H1 (cell line): ENCODE results near the gene OMP. TPM values are rescaled to one million over a fixed set of nuclear protein-coding genes. Genes with fewer than 3 reads are reported as not detected.

ENCODE experiments used
- CTCF ChIA-PET: fragments of 300-600 bp; sonication (Branson Sonifier 250); formaldehyde crosslinking; loops from one replicate; lab custom pipeline; 2021; ENCODE audit not compliant: partially characterized antibody; lab: Charles Lee
- POLR2A ChIA-PET: fragments of 300-600 bp; sonication (Branson Sonifier 250); formaldehyde crosslinking; loops from one replicate; lab custom pipeline; 2021; ENCODE audit warnings: inconsistent platforms; ENCODE audit not compliant: partially characterized antibody; lab: Charles Lee
- DNase-seq, 2 experiments: peaks; one replicate each; pipeline versions ENCODE4 v3.0.0 to v3.0.0-alpha.2; 2010 to 2022; ENCODE audit warnings: low spot score in 2 of 2, low read depth in 1 of 2, mixed read lengths in 1 of 2
- FAIRE-seq: peaks from 2 replicates; lab custom pipeline; 2011; peaks lifted over from hg19 to GRCh38; lab: Jason Lieb, UNC
- H2AFZ ChIP-seq: 2 replicates; pipeline ENCODE4 v1.8.1; 2012; ENCODE audit warnings: low read length, inconsistent platforms
- H2AK5ac ChIP-seq: 2 replicates; pipeline ENCODE4 v1.6.1; 2013; ENCODE audit warnings: low read depth, low read length
- H2BK120ac ChIP-seq: replicated peaks from 2 replicates; pipeline ENCODE3; 2013; ENCODE audit warnings: low read depth, low read length, inconsistent platforms
- H2BK12ac ChIP-seq: 2 replicates; pipeline ENCODE4 v1.6.1; 2013; ENCODE audit warnings: low read depth, low read length
- H2BK15ac ChIP-seq: 2 replicates; pipeline ENCODE4 v1.6.1; 2013; ENCODE audit warnings: low read length
- H2BK20ac ChIP-seq: 2 replicates; pipeline ENCODE4 v1.6.1; 2013; ENCODE audit warnings: low read length
- H2BK5ac ChIP-seq: 2 replicates; pipeline ENCODE4 v1.6.1; 2013; ENCODE audit warnings: low read depth, low read length
- H3K14ac ChIP-seq: 2 replicates; pipeline ENCODE4 v1.6.1; 2013; ENCODE audit warnings: inconsistent platforms; ENCODE audit not compliant: insufficient read length
- H3K18ac ChIP-seq: 2 replicates; pipeline ENCODE4 v1.6.1; 2013; ENCODE audit warnings: low read length; ENCODE audit errors: extremely low read depth
- H3K23ac ChIP-seq: 2 replicates; pipeline ENCODE4 v1.6.1; 2013; ENCODE audit warnings: inconsistent platforms; ENCODE audit not compliant: insufficient read length
- H3K23me2 ChIP-seq: 2 replicates; pipeline ENCODE4 v1.6.1; 2013; ENCODE audit warnings: low read depth, low read length
- H3K27ac ChIP-seq: 2 replicates; pipeline ENCODE4 v1.6.1; 2011; ENCODE audit warnings: low read depth, low read length, inconsistent platforms
- H3K27me3 ChIP-seq, 4 experiments: replicated peaks in 1 of 4; 1 replicate in 1 of 4; 2 replicates in 3 of 4; pipeline versions ENCODE4 v1.6.1 to v1.8.1; 2011 to 2013; ENCODE audit warnings: low read length in 3 of 4, mild to moderate bottlenecking in 3 of 4, inconsistent platforms in 2 of 4, mixed read lengths in 2 of 4, moderate library complexity in 1 of 4; ENCODE audit not compliant: control insufficient read depth in 3 of 4, insufficient read depth in 3 of 4; ENCODE audit errors: extremely low read depth in 1 of 4
- H3K36me3 ChIP-seq, 4 experiments: 2 replicates each; pipeline versions ENCODE4 v1.6.1 to v1.8.1; 2011 to 2013; ENCODE audit warnings: mild to moderate bottlenecking in 4 of 4, low read length in 3 of 4, moderate library complexity in 2 of 4, control low read depth in 1 of 4, inconsistent platforms in 1 of 4; ENCODE audit not compliant: insufficient read depth in 4 of 4, control insufficient read depth in 2 of 4
- H3K4ac ChIP-seq: replicated peaks from 2 replicates; pipeline ENCODE3; 2013; ENCODE audit warnings: low read length, low read depth, mixed read lengths, inconsistent platforms; ENCODE audit not compliant: insufficient read length
- H3K4me1 ChIP-seq, 4 experiments: replicated peaks in 1 of 4; 1 replicate in 1 of 4; 2 replicates in 3 of 4; pipeline versions ENCODE4 v1.6.1 to v1.8.1; 2011 to 2013; ENCODE audit warnings: low read length in 3 of 4, inconsistent platforms in 2 of 4, mixed read lengths in 1 of 4; ENCODE audit not compliant: insufficient read depth in 4 of 4, control insufficient read depth in 3 of 4
- H3K4me2 ChIP-seq, 2 experiments: 2 replicates each; pipeline versions ENCODE4 v1.6.1 to v1.8.1; 2011 to 2013; ENCODE audit warnings: low read depth in 2 of 2, low read length in 2 of 2, control low read depth in 1 of 2, inconsistent platforms in 1 of 2, mild to moderate bottlenecking in 1 of 2; ENCODE audit not compliant: insufficient read depth in 1 of 2
- H3K4me3 ChIP-seq, 4 experiments: fragments of 200-600, 300-600 bp in 1 of 4; sonication (generic), shearing (Covaris generic), sonication (Bioruptor Twin) in 1 of 4; 2 replicates each; pipeline versions ENCODE4 v1.5.1 to v1.8.1; 2011 to 2016; ENCODE audit warnings: low read length in 4 of 4, low read depth in 3 of 4, control low read depth in 2 of 4, inconsistent platforms in 2 of 4, mild to moderate bottlenecking in 2 of 4, mixed read lengths in 1 of 4, moderate library complexity in 1 of 4; ENCODE audit not compliant: insufficient read depth in 2 of 4; ENCODE audit errors: extremely low read depth in 1 of 4
- H3K56ac ChIP-seq: replicated peaks from 2 replicates; pipeline ENCODE3; 2013; ENCODE audit warnings: low read depth, mild to moderate bottlenecking, mixed read lengths, low read length, inconsistent platforms; ENCODE audit not compliant: insufficient read length
- H3K79me1 ChIP-seq: 2 replicates; pipeline ENCODE4 v1.6.1; 2013; ENCODE audit warnings: low read depth, low read length, control low read depth
- H3K79me2 ChIP-seq, 2 experiments: 2 replicates each; pipeline versions ENCODE4 v1.6.1 to v1.8.1; 2012 to 2013; ENCODE audit warnings: low read length in 2 of 2, mild to moderate bottlenecking in 2 of 2, inconsistent platforms in 1 of 2; ENCODE audit not compliant: insufficient read depth in 2 of 2, control insufficient read depth in 1 of 2
- H3K9ac ChIP-seq, 4 experiments: replicated peaks in 1 of 4; 1 replicate in 1 of 4; 2 replicates in 3 of 4; pipeline versions ENCODE4 v1.6.1 to v1.8.1; 2011 to 2013; ENCODE audit warnings: low read depth in 3 of 4, low read length in 3 of 4, control low read depth in 2 of 4, mild to moderate bottlenecking in 2 of 4, moderate library complexity in 2 of 4, inconsistent platforms in 1 of 4; ENCODE audit errors: extremely low read depth in 1 of 4
- H3K9me3 ChIP-seq, 2 experiments: 2 replicates each; pipeline versions ENCODE4 v1.6.1 to v1.8.1; 2012 to 2013; ENCODE audit warnings: mild to moderate bottlenecking in 2 of 2, moderate library complexity in 2 of 2, control low read depth in 1 of 2, inconsistent platforms in 1 of 2, low read depth in 1 of 2, low read length in 1 of 2, mixed read lengths in 1 of 2; ENCODE audit not compliant: insufficient read depth in 2 of 2
- H4K20me1 ChIP-seq, 2 experiments: replicated peaks in 1 of 2; 2 replicates each; pipeline versions ENCODE3 to v1.8.1; 2011 to 2013; ENCODE audit warnings: inconsistent platforms in 2 of 2, low read length in 2 of 2, mild to moderate bottlenecking in 1 of 2; ENCODE audit not compliant: insufficient read depth in 2 of 2, control insufficient read depth in 1 of 2
- H4K5ac ChIP-seq: 2 replicates; pipeline ENCODE4 v1.6.1; 2013; ENCODE audit warnings: low read length, low read depth, mixed read lengths, inconsistent platforms; ENCODE audit not compliant: insufficient read length
- H4K8ac ChIP-seq: 2 replicates; pipeline ENCODE4 v1.8.0; 2013; ENCODE audit warnings: mild to moderate bottlenecking, moderate library complexity, low read length, inconsistent platforms; ENCODE audit not compliant: insufficient read depth; ENCODE audit errors: extremely low read depth
- H4K91ac ChIP-seq: replicated peaks from 2 replicates; pipeline ENCODE3; 2013; ENCODE audit warnings: low read length, mixed read lengths, inconsistent platforms; ENCODE audit not compliant: insufficient read length
- BACH1 ChIP-seq: IDR thresholded peaks from 2 replicates; pipeline ENCODE4 v1.6.1; 2012; ENCODE audit warnings: low read length, improper control_type of control experiment
- BRCA1 ChIP-seq: IDR thresholded peaks from 2 replicates; pipeline ENCODE4 v1.6.1; 2012; ENCODE audit warnings: low read depth, low read length, improper control_type of control experiment
- CHD1 ChIP-seq: IDR thresholded peaks from 2 replicates; pipeline ENCODE4 v1.6.1; 2012; ENCODE audit warnings: low read depth, low read length, improper control_type of control experiment
- CREB1 ChIP-seq: IDR thresholded peaks from 2 replicates; pipeline ENCODE4 v1.6.1; 2012; ENCODE audit warnings: inconsistent platforms
- EP300 ChIP-seq, 2 experiments: IDR thresholded peaks; 1 replicate in 1 of 2; 2 replicates in 1 of 2; pipeline ENCODE4 v1.6.1; 2011 to 2012; ENCODE audit warnings: low read depth in 2 of 2, low read length in 2 of 2, mild to moderate bottlenecking in 2 of 2, borderline replicate concordance in 1 of 2, inconsistent platforms in 1 of 2, moderate library complexity in 1 of 2
- EZH2 ChIP-seq: fragments of 200-600 bp; sonication (generic); IDR thresholded peaks from 2 replicates; pipeline ENCODE4 v1.7.1; 2012; ENCODE audit warnings: low read depth, mild to moderate bottlenecking, moderate library complexity, low read length, inconsistent platforms; ENCODE audit not compliant: severe bottlenecking
- FOSL1 ChIP-seq: IDR thresholded peaks from 2 replicates; pipeline ENCODE4 v1.6.1; 2011; ENCODE audit warnings: mild to moderate bottlenecking, low read depth, low read length, moderate library complexity; ENCODE audit not compliant: insufficient read depth
- JUND ChIP-seq: IDR thresholded peaks from 2 replicates; pipeline ENCODE4 v1.6.1; 2011; ENCODE audit warnings: mild to moderate bottlenecking, improper control_type of control experiment, low read length
- KDM4A ChIP-seq: IDR thresholded peaks from one replicate; pipeline ENCODE4 v1.7.1; 2012; ENCODE audit warnings: low read depth, mild to moderate bottlenecking, moderate library complexity, low read length, inconsistent platforms; ENCODE audit not compliant: severe bottlenecking
- KDM5A ChIP-seq: fragments of 200-600 bp; IDR thresholded peaks from 2 replicates; pipeline ENCODE4 v1.7.1; 2012; ENCODE audit warnings: mild to moderate bottlenecking, low read length, inconsistent platforms, mixed read lengths
- NANOG ChIP-seq: IDR thresholded peaks from 2 replicates; pipeline ENCODE4 v1.6.1; 2011; ENCODE audit warnings: low read length, low read depth, mild to moderate bottlenecking, inconsistent platforms; ENCODE audit not compliant: insufficient read depth, poor library complexity, severe bottlenecking
- SIX5 ChIP-seq: IDR thresholded peaks from 2 replicates; pipeline ENCODE4 v1.6.1; 2011; ENCODE audit warnings: mild to moderate bottlenecking, low read depth, low read length
- SP1 ChIP-seq: IDR thresholded peaks from 2 replicates; pipeline ENCODE4 v1.6.1; 2011; ENCODE audit warnings: low read depth, low read length
- SP4 ChIP-seq: IDR thresholded peaks from 2 replicates; pipeline ENCODE4 v1.6.1; 2012; ENCODE audit warnings: low read length, inconsistent platforms
- WGBS, 2 experiments: shearing (Covaris generic) in 1 of 2; methylation state at CpG; one replicate each; pipeline versions ENCODE4 v1.1.6 to v1.1.7; 2013 to 2015; ENCODE audit warnings: low lambda C conversion rate in 2 of 2, mixed read lengths in 2 of 2, inconsistent platforms in 1 of 2, low coverage in 1 of 2, missing lambda C conversion rate in 1 of 2; ENCODE audit not compliant: insufficient replicate concordance in 2 of 2, insufficient coverage in 1 of 2, insufficient read length in 1 of 2; ENCODE audit errors: extremely low coverage in 1 of 2, missing lambda C conversion rate in 1 of 2; 5-methylcytosine and 5-hydroxymethylcytosine counted together
- polyA plus RNA-seq, 7 experiments: library from polyadenylated mRNA; depleted of rRNA in 3 of 7; stranded (reverse) in 5 of 7; unstranded in 2 of 7; fragments of >200 nt in 5 of 7; fragments of 200-250 nt in 2 of 7; gene quantifications; 1 replicate in 5 of 7; 2 replicates in 1 of 7; 4 replicates in 1 of 7; pipeline versions ENCODE4 v1.2.1 to v1.2.3, GENCODE V29; 2011 to 2013; ENCODE audit warnings: missing spikeins in 2 of 7, mixed read lengths in 2 of 7
- total RNA-seq: library from RNA; stranded (reverse); fragmentation: NEBNext Ultra II Directional; extraction: Animal tissue kit (Norgen Biotek cat#: 25700); gene quantifications from 2 replicates; pipeline ENCODE4 v1.2.1, GENCODE V29; 2021

OMP gene
- total and polyA plus RNA-seq, 2 of the 8 experiments (the other 6 are each of a cell fraction or from before 2014, with no cell fraction given): not detected

DNA sequence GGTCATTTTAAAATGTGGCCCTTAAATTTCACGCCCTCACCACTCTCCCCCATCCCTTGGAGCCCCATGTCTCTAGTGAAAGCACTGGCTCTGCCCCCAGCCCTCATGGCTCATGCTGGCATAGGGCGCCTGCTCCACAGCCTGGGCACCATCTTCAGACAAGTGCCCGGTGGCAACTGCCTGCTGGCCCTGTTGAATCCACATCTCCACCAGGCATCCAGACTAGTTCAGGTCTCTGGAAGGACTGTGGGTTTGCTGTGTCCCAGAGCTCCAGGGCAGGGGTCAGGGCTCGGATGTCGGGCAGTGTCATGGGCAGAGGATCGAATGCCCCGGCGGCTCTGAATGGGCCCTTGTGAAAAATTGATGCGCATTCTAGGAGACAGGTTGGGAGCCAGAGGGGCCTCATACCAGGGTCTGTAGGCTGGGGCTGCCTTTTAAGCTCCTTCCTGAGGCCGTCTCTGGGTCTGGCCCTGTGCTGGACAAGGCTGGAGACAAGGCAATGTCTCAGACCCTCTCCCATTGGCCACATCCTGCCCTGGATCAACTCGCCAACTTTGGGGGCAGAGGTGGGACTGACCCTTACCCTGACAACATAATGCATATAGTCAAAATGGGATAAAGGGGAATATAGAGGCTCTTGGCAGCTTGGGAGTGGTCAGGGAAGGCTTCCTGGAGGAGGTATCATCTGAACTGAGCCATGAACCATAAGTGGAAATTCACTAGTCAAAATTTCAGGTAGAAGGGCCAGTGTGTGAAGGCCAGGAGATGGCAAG is 26.6 kb downstream of the OMP start:
- Histone ChIP-seq H2BK120ac (no peak overlapping the region), H3K79me2 (no peaks in the 10 kb centered on the region), H3K18ac (no peak overlapping the region), H3K4me1 (peaks cover 4 to 15% (median 9%) of the 10 kb centered on the region in 4 experiments), H2BK5ac (no peak overlapping the region), H4K5ac (no peak overlapping the region), H4K91ac (peak overlapping the region; percentile 53), H3K23me2 (peaks cover 6% of the 10 kb centered on the region; the same call in 1 of the 2 replicates), H3K23ac (no peak overlapping the region), H3K4me3 (no peak overlapping the region), H2AFZ (no peak overlapping the region), H2BK15ac (no peak overlapping the region), H2BK12ac (no peak overlapping the region), H2AK5ac (no peak overlapping the region), H4K20me1 (no peaks in the 10 kb centered on the region), H3K56ac (peak overlapping the region; percentile 33), H3K9ac (no peak overlapping the region), H3K27me3 (peaks cover 0 to 2% (median 0%) of the 10 kb centered on the region in 4 experiments; a peak in 2 of 7 replicates), H3K4me2 (no peak overlapping the region), H3K27ac (no peak overlapping the region), H3K14ac (no peak overlapping the region), H2BK20ac (no peak overlapping the region), H3K79me1 (no peaks in the 10 kb centered on the region), H4K8ac (no peak overlapping the region), H3K36me3 (no peaks in the 10 kb centered on the region), H3K9me3 (no peaks in the 10 kb centered on the region), H3K4ac (no peak overlapping the region)
- DNase-seq (no peak), FAIRE-seq (no peak)
- WGBS, 2 experiments: 85% methylated on average over 11 of the region's 11 CpGs; no CpG with 5 or more reads in 1 of the 2 experiments
- CTCF ChIA-PET: interaction anchor here (0.6 to 13.9 kb wide), 14 partner anchors 11 to 499 kb away, joined by 3 to 248 read pairs (median 18); no protein-coding TSS in a partner anchor
- POLR2A ChIA-PET: no interaction called here
- TF ChIP-seq SIX5: no peak
- no peak for TF ChIP-seq SP1
- no peak for TF ChIP-seq KDM5A
- no peak for TF ChIP-seq JUND
- no peak for TF ChIP-seq EZH2
- TF ChIP-seq FOSL1: no peak
- no peak for TF ChIP-seq BACH1
- TF ChIP-seq SP4: no peak
- TF ChIP-seq CHD1: no peak
- TF ChIP-seq KDM4A: no peak
- TF ChIP-seq NANOG: no peak
- no peak for TF ChIP-seq CREB1
- no peak for TF ChIP-seq BRCA1
- no peak for TF ChIP-seq EP300 (IDR thresholded peaks at IDR 0.05; ENCODE audit: borderline replicate concordance in 1 of 2, low read depth in 2 of 2, low read length in 2 of 2)
